ENCODE results near the gene SF3A2.

SF3A2 gene

GRCh38 chr19:2243274-2244124 is 6.9 kb downstream of the SF3A2 start:
- TF ChIP-seq CTCF (conservative IDR thresholded peaks at IDR 0.05; ENCODE audit: low read depth, low read length), result no peak
- H3K4me3 ChIP-seq (ENCODE audit: low read length), result no peak overlapping the region
- no peak for DNase-seq (ENCODE audit: low read depth)

GRCh38 chr19:2244125-2244411 is 7.4 kb downstream of the SF3A2 start:
- no peak for DNase-seq (ENCODE audit: low read depth)
- no peak overlapping the region for H3K4me3 ChIP-seq (ENCODE audit: low read length)
- TF ChIP-seq CTCF (conservative IDR thresholded peaks at IDR 0.05; ENCODE audit: low read depth, low read length), result no peak

- no peak overlapping the region for H3K4me3 ChIP-seq (ENCODE audit: low read length)
- DNase-seq (ENCODE audit: low read depth), result no peak
- TF ChIP-seq CTCF (conservative IDR thresholded peaks at IDR 0.05; ENCODE audit: low read depth, low read length), result no peak
Observed at GRCh38 chr19:2244486-2244885, 7.9 kb downstream of the SF3A2 start.

GRCh38 chr19:2245273-2245672 is 8.6 kb downstream of the SF3A2 start:
- H3K4me3 ChIP-seq (ENCODE audit: low read length), result no peak overlapping the region
- no peak for DNase-seq (ENCODE audit: low read depth)
- no peak for TF ChIP-seq CTCF (conservative IDR thresholded peaks at IDR 0.05; ENCODE audit: low read depth, low read length)

GRCh38 chr19:2246014-2246620 is 9.5 kb downstream of the SF3A2 start:
- no peak overlapping the region for H3K4me3 ChIP-seq (ENCODE audit: low read length)
- no peak for TF ChIP-seq CTCF (conservative IDR thresholded peaks at IDR 0.05; ENCODE audit: low read depth, low read length)
- DNase-seq (ENCODE audit: low read depth), result no peak

- no peak overlapping the region for H3K4me3 ChIP-seq (ENCODE audit: low read length)
- DNase-seq (ENCODE audit: low read depth), result no peak
- TF ChIP-seq CTCF (conservative IDR thresholded peaks at IDR 0.05; ENCODE audit: low read depth, low read length), result no peak
Observed at GRCh38 chr19:2246801-2247361, 10.3 kb downstream of the SF3A2 start.

All from retinal pigment epithelial cell (primary cell).